ENCODE measurements around the gene VPS26C.

DNA sequence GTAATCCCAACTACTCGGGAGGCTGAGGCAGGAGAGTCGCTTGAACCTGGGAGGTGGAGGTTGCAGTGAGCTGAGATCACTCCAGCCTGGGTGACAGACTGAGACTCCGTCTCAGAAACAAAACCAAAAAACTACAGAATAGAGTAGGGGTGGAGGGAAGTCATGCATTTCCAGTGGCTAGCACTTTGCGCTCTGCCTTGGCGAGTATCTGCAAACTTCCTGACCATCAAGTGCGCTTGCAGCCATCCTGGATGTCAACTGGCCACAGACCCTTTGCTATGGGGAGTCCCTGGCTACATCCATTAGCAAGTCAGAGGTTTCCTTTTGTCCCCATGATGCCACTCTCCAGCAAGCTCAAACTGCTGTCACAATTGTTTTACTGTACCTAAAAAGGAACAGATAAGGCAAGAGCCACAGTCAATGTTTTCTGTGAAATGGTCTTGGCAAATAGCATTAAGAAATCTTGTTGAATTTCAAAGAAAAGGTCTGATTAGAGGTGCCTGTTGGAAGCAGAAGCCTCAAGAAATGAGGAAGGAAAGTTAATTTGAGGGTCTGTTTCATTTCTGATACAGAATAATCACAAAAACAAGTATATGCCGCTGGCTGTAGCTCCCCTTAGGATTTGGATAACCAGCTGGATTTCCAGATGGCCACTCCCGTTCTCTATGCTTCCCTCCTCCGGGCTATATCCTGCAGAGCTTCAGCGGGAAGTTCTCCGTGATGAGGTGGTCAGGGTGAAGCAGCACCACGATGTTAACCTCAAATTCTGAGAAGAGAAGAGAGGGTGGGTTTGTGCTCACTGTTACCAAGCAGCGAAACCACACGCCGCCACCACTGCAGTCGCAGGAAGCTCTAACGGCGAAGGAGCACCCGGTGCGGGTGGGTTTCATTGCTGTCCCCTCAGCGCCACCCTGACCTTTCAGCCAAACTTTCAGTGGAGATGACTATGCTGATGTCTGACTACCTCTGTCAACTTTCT is 42.0 kb downstream of the VPS26C start:
- TF ChIP-seq, protein P1, sequence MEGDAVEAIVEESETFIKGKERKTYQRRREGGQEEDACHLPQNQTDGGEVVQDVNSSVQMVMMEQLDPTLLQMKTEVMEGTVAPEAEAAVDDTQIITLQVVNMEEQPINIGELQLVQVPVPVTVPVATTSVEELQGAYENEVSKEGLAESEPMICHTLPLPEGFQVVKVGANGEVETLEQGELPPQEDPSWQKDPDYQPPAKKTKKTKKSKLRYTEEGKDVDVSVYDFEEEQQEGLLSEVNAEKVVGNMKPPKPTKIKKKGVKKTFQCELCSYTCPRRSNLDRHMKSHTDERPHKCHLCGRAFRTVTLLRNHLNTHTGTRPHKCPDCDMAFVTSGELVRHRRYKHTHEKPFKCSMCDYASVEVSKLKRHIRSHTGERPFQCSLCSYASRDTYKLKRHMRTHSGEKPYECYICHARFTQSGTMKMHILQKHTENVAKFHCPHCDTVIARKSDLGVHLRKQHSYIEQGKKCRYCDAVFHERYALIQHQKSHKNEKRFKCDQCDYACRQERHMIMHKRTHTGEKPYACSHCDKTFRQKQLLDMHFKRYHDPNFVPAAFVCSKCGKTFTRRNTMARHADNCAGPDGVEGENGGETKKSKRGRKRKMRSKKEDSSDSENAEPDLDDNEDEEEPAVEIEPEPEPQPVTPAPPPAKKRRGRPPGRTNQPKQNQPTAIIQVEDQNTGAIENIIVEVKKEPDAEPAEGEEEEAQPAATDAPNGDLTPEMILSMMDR (IDR thresholded peaks at IDR 0.05), result no peak
- no peak for TF ChIP-seq EP300 (IDR thresholded peaks at IDR 0.05)

Data from stomach (tissue), 4 donors.